Karpas-422 (cell line): ENCODE data around the gene PRR11. TPM values are rescaled to one million over a fixed set of nuclear protein-coding genes. Genes with fewer than 3 reads are reported as not detected.
A peak's percentile ranks its signal among the peaks of the same experiment; 100 is the strongest.

ENCODE experiments used
- DNase-seq: peaks from one replicate; pipeline ENCODE4 v3.0.0-alpha.2; 2015
- H2AFZ ChIP-seq: fragments of 200-600 bp; sonication (generic); 2 replicates; pipeline ENCODE4 v1.6.1; 2014; ENCODE audit warnings: antibody characterized with exemption, low read length, mixed read lengths
- H3K27ac ChIP-seq: fragments of 200-600 bp; sonication (generic); 2 replicates; pipeline ENCODE4 v1.5.1; 2014; ENCODE audit warnings: mild to moderate bottlenecking, low read length, moderate library complexity
- H3K27me3 ChIP-seq: fragments of 200-600 bp; sonication (generic); 2 replicates; pipeline ENCODE4 v1.6.1; 2014; ENCODE audit warnings: low read length, mixed read lengths
- H3K36me3 ChIP-seq: fragments of 200-600 bp; sonication (generic); 2 replicates; pipeline ENCODE4 v1.6.1; 2014; ENCODE audit warnings: low read length, mixed read lengths; ENCODE audit not compliant: insufficient read depth
- H3K4me1 ChIP-seq: fragments of 200-600 bp; sonication (generic); 2 replicates; pipeline ENCODE4 v1.6.1; 2014; ENCODE audit warnings: mild to moderate bottlenecking, low read length, mixed read lengths
- H3K4me2 ChIP-seq: fragments of 200-600 bp; sonication (generic); 2 replicates; pipeline ENCODE4 v1.6.1; 2014; ENCODE audit warnings: low read length, low read depth, mild to moderate bottlenecking; ENCODE audit not compliant: poor library complexity, severe bottlenecking
- H3K4me3 ChIP-seq: fragments of 200-600 bp; sonication (generic); 2 replicates; pipeline ENCODE4 v1.5.1; 2014; ENCODE audit warnings: mild to moderate bottlenecking, antibody characterized with exemption, low read length, mixed read lengths
- H3K79me2 ChIP-seq: fragments of 200-600 bp; sonication (generic); 2 replicates; pipeline ENCODE4 v1.6.1; 2014; ENCODE audit warnings: mild to moderate bottlenecking, low read length, mixed read lengths
- H3K9ac ChIP-seq: fragments of 200-600 bp; sonication (generic); 2 replicates; pipeline ENCODE4 v1.6.0; 2014; ENCODE audit warnings: low read length
- H3K9me2 ChIP-seq: fragments of 200-600 bp; sonication (generic), shearing (Covaris generic); replicated peaks from 2 replicates; pipeline ENCODE4 v1.6.0; 2014; ENCODE audit warnings: mild to moderate bottlenecking, low read length, moderate library complexity; ENCODE audit not compliant: insufficient read depth
- H3K9me3 ChIP-seq: fragments of 300-700, 200-600 bp; sonication (generic); 2 replicates; pipeline ENCODE4 v1.6.1; 2014; ENCODE audit warnings: low read length, mixed read lengths
- H4K20me1 ChIP-seq: fragments of 200-600 bp; sonication (generic); 2 replicates; pipeline ENCODE4 v1.6.1; 2014; ENCODE audit warnings: mild to moderate bottlenecking, antibody characterized with exemption, low read length, low read depth; ENCODE audit not compliant: insufficient read depth
- total RNA-seq: library from RNA; depleted of rRNA; stranded (reverse); fragments of >200 nt; shearing (Covaris generic); gene quantifications from 2 replicates; pipeline ENCODE4 v1.2.3, GENCODE V29; 2014; ENCODE audit warnings: low replicate concordance

The PRR11 gene
- total RNA-seq, 1 experiment from 2014 or later, result 15.2 TPM

DNA sequence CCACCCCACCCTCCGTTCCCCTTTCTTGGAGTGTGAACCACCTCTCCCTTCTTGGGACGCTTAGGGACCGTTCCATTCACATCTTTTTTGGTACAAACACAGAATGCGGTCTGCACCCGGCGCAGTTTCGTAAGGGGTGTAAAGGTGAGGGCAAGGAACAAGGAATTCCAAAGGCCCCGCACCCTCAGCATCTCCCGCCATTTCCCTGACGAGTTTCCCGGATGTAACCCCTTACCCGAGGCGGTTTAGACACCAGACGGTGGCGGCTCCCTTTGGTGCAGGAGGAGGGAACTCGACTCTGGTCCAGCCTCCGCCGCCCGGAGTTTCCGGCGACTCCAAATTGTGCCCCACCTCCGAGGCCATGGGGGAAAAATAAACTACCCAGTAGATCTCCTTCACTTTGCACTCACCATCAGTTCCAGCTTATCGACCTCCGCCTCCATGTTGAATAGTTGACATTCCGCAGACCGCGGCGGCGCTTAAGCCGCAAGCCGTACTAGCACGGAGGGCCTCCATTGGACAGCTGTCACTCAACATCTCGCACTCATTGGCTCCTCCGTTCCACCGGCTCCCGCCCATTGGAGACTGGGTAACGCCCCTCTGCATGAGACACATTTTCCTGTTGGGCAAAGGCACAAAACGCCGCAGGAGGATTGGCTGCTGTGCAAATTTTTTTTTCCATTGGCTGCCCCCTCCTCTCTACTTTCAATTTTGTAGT lies 666 bp upstream of the PRR11 start, which contains the start of gene SKA2:
SKA2 (minus strand) TSS at position 466 of the 718 bp plus-strand sequence; CDS start at position 443, 23 bp downstream.
- Histone ChIP-seq H3K79me2 (peaks cover 91% of the 10 kb centered on the region), H4K20me1 (no peaks in the 10 kb centered on the region), H3K4me1 (peaks cover 70% of the 10 kb centered on the region), H3K27me3 (no peaks in the 10 kb centered on the region), H3K27ac (peak within 1 kb of the TSS; percentile 90), H3K9me3 (no peaks in the 10 kb centered on the region), H3K36me3 (peaks cover 9% of the 10 kb centered on the region; the same call in 1 of the 2 replicates), H3K9me2 (no peaks in the 10 kb centered on the region), H3K4me3 (peak within 1 kb of the TSS; percentile 92), H3K4me2 (peak within 1 kb of the TSS; percentile 90), H3K9ac (peak within 1 kb of the TSS; percentile 92), H2AFZ (peak within 1 kb of the TSS; percentile 38; the same call in 1 of the 2 replicates)
- DNase-seq, result no peak

GRCh38 chr17:59160157-59161025 lies 4.8 kb downstream of the PRR11 start:
- H3K79me2 ChIP-seq, result peaks cover 98% of the 10 kb centered on the region
- no peak overlapping the region for H3K9ac ChIP-seq
- H3K4me2 ChIP-seq, result peak overlapping the region; percentile 90
- H4K20me1 ChIP-seq, result no peaks in the 10 kb centered on the region
- H3K27me3 ChIP-seq, result no peaks in the 10 kb centered on the region
- no peak overlapping the region for H2AFZ ChIP-seq
- peaks cover 4% of the 10 kb centered on the region; the same call in 1 of the 2 replicates for H3K36me3 ChIP-seq
- DNase-seq, result no peak
- H3K9me3 ChIP-seq, result no peaks in the 10 kb centered on the region
- peaks cover 52% of the 10 kb centered on the region for H3K4me1 ChIP-seq
- H3K9me2 ChIP-seq, result no peaks in the 10 kb centered on the region
- no peak overlapping the region for H3K27ac ChIP-seq
- H3K4me3 ChIP-seq, result no peak overlapping the region

DNA sequence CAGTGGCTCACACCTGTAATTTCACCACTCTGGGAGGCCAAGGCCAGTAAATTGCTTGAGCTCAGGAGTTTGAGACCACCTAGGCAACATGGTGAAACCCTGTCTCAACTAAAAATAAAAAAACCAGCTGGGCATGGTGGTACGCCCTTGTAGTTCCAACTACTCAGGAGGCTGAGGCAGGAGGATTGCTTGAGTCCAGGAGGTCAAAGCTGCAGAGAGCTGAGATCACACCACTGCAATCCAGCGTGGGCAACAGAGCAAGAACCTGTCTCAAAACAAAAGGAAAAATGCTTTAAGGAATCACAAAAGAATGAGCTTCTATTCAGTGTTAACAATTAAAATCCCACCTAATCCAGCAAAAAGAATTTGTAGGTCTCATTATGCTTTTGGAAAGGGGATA lies 5.9 kb downstream of the PRR11 start:
- DNase-seq, result no peak
- H2AFZ ChIP-seq, result no peak overlapping the region
- no peaks in the 10 kb centered on the region for H3K9me3 ChIP-seq
- no peak overlapping the region for H3K9ac ChIP-seq
- peaks cover 4% of the 10 kb centered on the region; the same call in 1 of the 2 replicates for H3K36me3 ChIP-seq
- no peaks in the 10 kb centered on the region for H3K9me2 ChIP-seq
- no peak overlapping the region for H3K4me3 ChIP-seq
- no peaks in the 10 kb centered on the region for H3K27me3 ChIP-seq
- peaks cover 100% of the 10 kb centered on the region for H3K79me2 ChIP-seq
- no peaks in the 10 kb centered on the region for H4K20me1 ChIP-seq
- no peak overlapping the region for H3K4me2 ChIP-seq
- H3K4me1 ChIP-seq, result peaks cover 58% of the 10 kb centered on the region
- H3K27ac ChIP-seq, result no peak overlapping the region

- H3K4me3 ChIP-seq, result no peak overlapping the region
- H3K9me2 ChIP-seq, result no peaks in the 10 kb centered on the region
- no peak overlapping the region for H3K4me2 ChIP-seq
- peaks cover 86% of the 10 kb centered on the region for H3K79me2 ChIP-seq
- DNase-seq, result peak; percentile 79
- H3K4me1 ChIP-seq, result peaks cover 16% of the 10 kb centered on the region
- no peak overlapping the region for H2AFZ ChIP-seq
- no peak overlapping the region for H3K9ac ChIP-seq
- no peaks in the 10 kb centered on the region for H4K20me1 ChIP-seq
- H3K36me3 ChIP-seq, result peaks cover 14% of the 10 kb centered on the region
- H3K27me3 ChIP-seq, result no peaks in the 10 kb centered on the region
- H3K9me3 ChIP-seq, result no peaks in the 10 kb centered on the region
- H3K27ac ChIP-seq, result peak overlapping the region; percentile 58
These were observed 10.4 kb downstream of the PRR11 start for GRCh38 chr17:59165933-59166342.

DNA sequence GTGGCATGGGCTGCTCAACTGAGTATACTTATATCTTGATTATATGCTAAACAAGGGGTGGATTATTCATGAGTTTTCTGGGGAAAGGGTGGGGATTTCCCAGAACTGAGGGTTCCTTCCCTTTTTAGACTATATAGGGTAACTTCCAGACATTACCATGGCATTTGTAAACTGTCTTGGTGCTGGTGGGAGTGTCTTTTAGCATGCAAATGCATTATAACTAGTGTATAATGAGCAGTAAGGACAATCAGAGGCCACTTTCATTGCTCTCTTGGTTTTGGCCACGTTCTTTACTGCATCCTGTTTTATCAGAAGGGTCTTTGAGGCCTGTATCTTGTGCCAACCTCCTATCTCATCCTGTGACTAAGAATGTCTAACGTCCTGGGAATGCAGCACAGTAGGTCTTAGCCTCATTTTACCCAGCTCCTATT lies 12.0 kb downstream of the PRR11 start:
- H3K9ac ChIP-seq, result no peak overlapping the region

DNA sequence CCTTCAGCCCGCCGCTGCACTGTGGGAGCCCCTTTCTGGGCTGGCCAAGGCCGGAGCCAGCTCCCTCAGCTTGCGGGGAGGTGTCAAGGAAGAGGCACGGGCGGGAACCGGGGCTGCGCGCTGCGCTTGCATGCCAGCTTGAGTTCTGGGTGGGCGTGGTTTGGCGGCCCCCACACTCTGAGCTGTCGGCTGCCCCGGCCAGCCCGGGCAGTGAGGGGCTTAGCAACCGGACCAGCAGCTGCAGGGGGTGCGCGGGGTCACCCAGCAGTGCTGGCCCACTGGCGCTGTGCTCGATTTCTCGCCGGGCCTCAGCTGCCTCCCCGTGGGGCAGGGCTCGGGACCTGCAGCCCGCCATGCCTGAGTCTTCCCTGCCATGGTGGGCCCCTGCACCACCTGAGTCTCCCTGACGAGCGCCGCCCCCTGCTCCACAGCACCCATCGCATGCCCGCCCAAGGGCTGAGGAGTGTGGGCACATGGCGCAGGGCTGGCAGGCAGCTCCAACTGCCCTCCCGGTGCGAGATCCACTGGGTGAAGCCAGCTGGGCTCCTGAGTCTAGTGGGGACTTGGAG lies 17.0 kb downstream of the PRR11 start:
- no peak overlapping the region for H3K27ac ChIP-seq
- no peak overlapping the region for H2AFZ ChIP-seq
- no peak overlapping the region for H3K4me3 ChIP-seq
- H3K36me3 ChIP-seq, result peaks cover 27% of the 10 kb centered on the region
- H3K9me3 ChIP-seq, result no peaks in the 10 kb centered on the region
- no peak overlapping the region for H3K4me2 ChIP-seq
- peaks cover 70% of the 10 kb centered on the region for H3K79me2 ChIP-seq
- no peaks in the 10 kb centered on the region for H3K9me2 ChIP-seq
- DNase-seq, result no peak
- no peaks in the 10 kb centered on the region for H3K27me3 ChIP-seq
- no peak overlapping the region for H3K9ac ChIP-seq
- no peaks in the 10 kb centered on the region for H3K4me1 ChIP-seq
- H4K20me1 ChIP-seq, result no peaks in the 10 kb centered on the region

More for the DNA sequence above, 12.0 kb downstream of the PRR11 start:
- Histone ChIP-seq H3K36me3 (peaks cover 20% of the 10 kb centered on the region), H3K9me3 (no peaks in the 10 kb centered on the region), H2AFZ (no peak overlapping the region), H3K4me2 (no peak overlapping the region), H3K27me3 (no peaks in the 10 kb centered on the region), H3K27ac (no peak overlapping the region), H3K9me2 (no peaks in the 10 kb centered on the region), H3K4me3 (no peak overlapping the region), H3K4me1 (peaks cover 6% of the 10 kb centered on the region), H4K20me1 (no peaks in the 10 kb centered on the region), H3K79me2 (peaks cover 76% of the 10 kb centered on the region)
- DNase-seq, result no peak

GRCh38 chr17:59174671-59175070 lies 19.1 kb downstream of the PRR11 start:
- Histone ChIP-seq H3K27ac (no peak overlapping the region), H3K4me2 (no peak overlapping the region), H3K9me2 (no peaks in the 10 kb centered on the region), H3K4me1 (no peaks in the 10 kb centered on the region), H2AFZ (no peak overlapping the region), H3K9ac (no peak overlapping the region), H3K4me3 (no peak overlapping the region), H3K27me3 (no peaks in the 10 kb centered on the region), H3K9me3 (no peaks in the 10 kb centered on the region), H3K79me2 (peaks cover 59% of the 10 kb centered on the region), H4K20me1 (no peaks in the 10 kb centered on the region), H3K36me3 (peaks cover 23% of the 10 kb centered on the region)
- no peak for DNase-seq

DNA sequence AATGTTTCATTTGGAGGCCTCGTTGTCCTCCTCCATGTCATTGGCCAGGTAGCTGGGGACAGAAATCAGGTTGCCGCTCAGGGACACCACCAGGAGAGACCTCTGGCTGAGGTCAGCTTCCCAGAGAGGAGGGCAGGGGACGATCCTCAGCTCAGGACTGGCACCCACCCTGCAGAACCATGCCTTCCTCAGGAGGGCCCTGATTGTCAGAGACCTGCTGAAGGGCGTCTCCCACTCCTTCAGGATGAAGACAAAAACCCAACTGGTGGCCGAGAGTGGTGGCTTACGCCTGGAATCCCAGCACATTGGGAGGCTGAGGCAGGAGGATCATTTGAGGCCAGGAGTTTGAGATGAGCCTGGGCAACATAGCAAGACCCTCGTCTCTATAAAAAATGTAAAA lies 19.5 kb downstream of the PRR11 start:
- Histone ChIP-seq H3K9me2 (no peaks in the 10 kb centered on the region), H3K79me2 (peaks cover 56% of the 10 kb centered on the region), H2AFZ (no peak overlapping the region), H3K4me1 (no peaks in the 10 kb centered on the region), H3K4me2 (no peak overlapping the region), H3K9me3 (no peaks in the 10 kb centered on the region), H3K27ac (no peak overlapping the region), H4K20me1 (no peaks in the 10 kb centered on the region), H3K4me3 (no peak overlapping the region), H3K27me3 (no peaks in the 10 kb centered on the region), H3K9ac (no peak overlapping the region), H3K36me3 (peaks cover 19% of the 10 kb centered on the region)
- no peak for DNase-seq
